H1 (cell line): ENCODE results near the gene FRK. TPM values are rescaled to one million over a fixed set of nuclear protein-coding genes. Genes with fewer than 3 reads are reported as not detected.
"Not testable (repeated sequence)": the region's sequence is repeated elsewhere in the genome, so short reads cannot be mapped to it uniquely, and the experiment has no call there.

Experiments
- CTCF ChIA-PET: fragments of 300-600 bp; sonication (Branson Sonifier 250); formaldehyde crosslinking; loops from one replicate; lab custom pipeline; 2021; ENCODE audit not compliant: partially characterized antibody; lab: Charles Lee
- POLR2A ChIA-PET: fragments of 300-600 bp; sonication (Branson Sonifier 250); formaldehyde crosslinking; loops from one replicate; lab custom pipeline; 2021; ENCODE audit warnings: inconsistent platforms; ENCODE audit not compliant: partially characterized antibody; lab: Charles Lee
- DNase-seq, 2 experiments: peaks; one replicate each; pipeline versions ENCODE4 v3.0.0 to v3.0.0-alpha.2; 2010 to 2022; ENCODE audit warnings: low spot score in 2 of 2, low read depth in 1 of 2, mixed read lengths in 1 of 2
- FAIRE-seq: peaks from 2 replicates; lab custom pipeline; 2011; peaks lifted over from hg19 to GRCh38; lab: Jason Lieb, UNC
- H2AFZ ChIP-seq: 2 replicates; pipeline ENCODE4 v1.8.1; 2012; ENCODE audit warnings: low read length, inconsistent platforms
- H2AK5ac ChIP-seq: 2 replicates; pipeline ENCODE4 v1.6.1; 2013; ENCODE audit warnings: low read depth, low read length
- H2BK120ac ChIP-seq: replicated peaks from 2 replicates; pipeline ENCODE3; 2013; ENCODE audit warnings: low read depth, low read length, inconsistent platforms
- H2BK12ac ChIP-seq: 2 replicates; pipeline ENCODE4 v1.6.1; 2013; ENCODE audit warnings: low read depth, low read length
- H2BK15ac ChIP-seq: 2 replicates; pipeline ENCODE4 v1.6.1; 2013; ENCODE audit warnings: low read length
- H2BK20ac ChIP-seq: 2 replicates; pipeline ENCODE4 v1.6.1; 2013; ENCODE audit warnings: low read length
- H2BK5ac ChIP-seq: 2 replicates; pipeline ENCODE4 v1.6.1; 2013; ENCODE audit warnings: low read depth, low read length
- H3K14ac ChIP-seq: 2 replicates; pipeline ENCODE4 v1.6.1; 2013; ENCODE audit warnings: inconsistent platforms; ENCODE audit not compliant: insufficient read length
- H3K18ac ChIP-seq: 2 replicates; pipeline ENCODE4 v1.6.1; 2013; ENCODE audit warnings: low read length; ENCODE audit errors: extremely low read depth
- H3K23ac ChIP-seq: 2 replicates; pipeline ENCODE4 v1.6.1; 2013; ENCODE audit warnings: inconsistent platforms; ENCODE audit not compliant: insufficient read length
- H3K23me2 ChIP-seq: 2 replicates; pipeline ENCODE4 v1.6.1; 2013; ENCODE audit warnings: low read depth, low read length
- H3K27ac ChIP-seq: 2 replicates; pipeline ENCODE4 v1.6.1; 2011; ENCODE audit warnings: low read depth, low read length, inconsistent platforms
- H3K27me3 ChIP-seq, 4 experiments: replicated peaks in 1 of 4; 1 replicate in 1 of 4; 2 replicates in 3 of 4; pipeline versions ENCODE4 v1.6.1 to v1.8.1; 2011 to 2013; ENCODE audit warnings: low read length in 3 of 4, mild to moderate bottlenecking in 3 of 4, inconsistent platforms in 2 of 4, mixed read lengths in 2 of 4, moderate library complexity in 1 of 4; ENCODE audit not compliant: control insufficient read depth in 3 of 4, insufficient read depth in 3 of 4; ENCODE audit errors: extremely low read depth in 1 of 4
- H3K36me3 ChIP-seq, 4 experiments: 2 replicates each; pipeline versions ENCODE4 v1.6.1 to v1.8.1; 2011 to 2013; ENCODE audit warnings: mild to moderate bottlenecking in 4 of 4, low read length in 3 of 4, moderate library complexity in 2 of 4, control low read depth in 1 of 4, inconsistent platforms in 1 of 4; ENCODE audit not compliant: insufficient read depth in 4 of 4, control insufficient read depth in 2 of 4
- H3K4ac ChIP-seq: replicated peaks from 2 replicates; pipeline ENCODE3; 2013; ENCODE audit warnings: low read length, low read depth, mixed read lengths, inconsistent platforms; ENCODE audit not compliant: insufficient read length
- H3K4me1 ChIP-seq, 4 experiments: replicated peaks in 1 of 4; 1 replicate in 1 of 4; 2 replicates in 3 of 4; pipeline versions ENCODE4 v1.6.1 to v1.8.1; 2011 to 2013; ENCODE audit warnings: low read length in 3 of 4, inconsistent platforms in 2 of 4, mixed read lengths in 1 of 4; ENCODE audit not compliant: insufficient read depth in 4 of 4, control insufficient read depth in 3 of 4
- H3K4me2 ChIP-seq, 2 experiments: 2 replicates each; pipeline versions ENCODE4 v1.6.1 to v1.8.1; 2011 to 2013; ENCODE audit warnings: low read depth in 2 of 2, low read length in 2 of 2, control low read depth in 1 of 2, inconsistent platforms in 1 of 2, mild to moderate bottlenecking in 1 of 2; ENCODE audit not compliant: insufficient read depth in 1 of 2
- H3K4me3 ChIP-seq, 4 experiments: fragments of 200-600, 300-600 bp in 1 of 4; sonication (generic), shearing (Covaris generic), sonication (Bioruptor Twin) in 1 of 4; 2 replicates each; pipeline versions ENCODE4 v1.5.1 to v1.8.1; 2011 to 2016; ENCODE audit warnings: low read length in 4 of 4, low read depth in 3 of 4, control low read depth in 2 of 4, inconsistent platforms in 2 of 4, mild to moderate bottlenecking in 2 of 4, mixed read lengths in 1 of 4, moderate library complexity in 1 of 4; ENCODE audit not compliant: insufficient read depth in 2 of 4; ENCODE audit errors: extremely low read depth in 1 of 4
- H3K56ac ChIP-seq: replicated peaks from 2 replicates; pipeline ENCODE3; 2013; ENCODE audit warnings: low read depth, mild to moderate bottlenecking, mixed read lengths, low read length, inconsistent platforms; ENCODE audit not compliant: insufficient read length
- H3K79me1 ChIP-seq: 2 replicates; pipeline ENCODE4 v1.6.1; 2013; ENCODE audit warnings: low read depth, low read length, control low read depth
- H3K79me2 ChIP-seq, 2 experiments: 2 replicates each; pipeline versions ENCODE4 v1.6.1 to v1.8.1; 2012 to 2013; ENCODE audit warnings: low read length in 2 of 2, mild to moderate bottlenecking in 2 of 2, inconsistent platforms in 1 of 2; ENCODE audit not compliant: insufficient read depth in 2 of 2, control insufficient read depth in 1 of 2
- H3K9ac ChIP-seq, 4 experiments: replicated peaks in 1 of 4; 1 replicate in 1 of 4; 2 replicates in 3 of 4; pipeline versions ENCODE4 v1.6.1 to v1.8.1; 2011 to 2013; ENCODE audit warnings: low read depth in 3 of 4, low read length in 3 of 4, control low read depth in 2 of 4, mild to moderate bottlenecking in 2 of 4, moderate library complexity in 2 of 4, inconsistent platforms in 1 of 4; ENCODE audit errors: extremely low read depth in 1 of 4
- H3K9me3 ChIP-seq, 2 experiments: 2 replicates each; pipeline versions ENCODE4 v1.6.1 to v1.8.1; 2012 to 2013; ENCODE audit warnings: mild to moderate bottlenecking in 2 of 2, moderate library complexity in 2 of 2, control low read depth in 1 of 2, inconsistent platforms in 1 of 2, low read depth in 1 of 2, low read length in 1 of 2, mixed read lengths in 1 of 2; ENCODE audit not compliant: insufficient read depth in 2 of 2
- H4K20me1 ChIP-seq, 2 experiments: replicated peaks in 1 of 2; 2 replicates each; pipeline versions ENCODE3 to v1.8.1; 2011 to 2013; ENCODE audit warnings: inconsistent platforms in 2 of 2, low read length in 2 of 2, mild to moderate bottlenecking in 1 of 2; ENCODE audit not compliant: insufficient read depth in 2 of 2, control insufficient read depth in 1 of 2
- H4K5ac ChIP-seq: 2 replicates; pipeline ENCODE4 v1.6.1; 2013; ENCODE audit warnings: low read length, low read depth, mixed read lengths, inconsistent platforms; ENCODE audit not compliant: insufficient read length
- H4K8ac ChIP-seq: 2 replicates; pipeline ENCODE4 v1.8.0; 2013; ENCODE audit warnings: mild to moderate bottlenecking, moderate library complexity, low read length, inconsistent platforms; ENCODE audit not compliant: insufficient read depth; ENCODE audit errors: extremely low read depth
- H4K91ac ChIP-seq: replicated peaks from 2 replicates; pipeline ENCODE3; 2013; ENCODE audit warnings: low read length, mixed read lengths, inconsistent platforms; ENCODE audit not compliant: insufficient read length
- polyA plus RNA-seq, 7 experiments: library from polyadenylated mRNA; depleted of rRNA in 3 of 7; stranded (reverse) in 5 of 7; unstranded in 2 of 7; fragments of >200 nt in 5 of 7; fragments of 200-250 nt in 2 of 7; gene quantifications; 1 replicate in 5 of 7; 2 replicates in 1 of 7; 4 replicates in 1 of 7; pipeline versions ENCODE4 v1.2.1 to v1.2.3, GENCODE V29; 2011 to 2013; ENCODE audit warnings: missing spikeins in 2 of 7, mixed read lengths in 2 of 7
- total RNA-seq: library from RNA; stranded (reverse); fragmentation: NEBNext Ultra II Directional; extraction: Animal tissue kit (Norgen Biotek cat#: 25700); gene quantifications from 2 replicates; pipeline ENCODE4 v1.2.1, GENCODE V29; 2021

Gene FRK
- total and polyA plus RNA-seq, 2 of the 8 experiments (the other 6 are each of a cell fraction or from before 2014, with no cell fraction given) = 0.11 to 0.24 TPM

DNA sequence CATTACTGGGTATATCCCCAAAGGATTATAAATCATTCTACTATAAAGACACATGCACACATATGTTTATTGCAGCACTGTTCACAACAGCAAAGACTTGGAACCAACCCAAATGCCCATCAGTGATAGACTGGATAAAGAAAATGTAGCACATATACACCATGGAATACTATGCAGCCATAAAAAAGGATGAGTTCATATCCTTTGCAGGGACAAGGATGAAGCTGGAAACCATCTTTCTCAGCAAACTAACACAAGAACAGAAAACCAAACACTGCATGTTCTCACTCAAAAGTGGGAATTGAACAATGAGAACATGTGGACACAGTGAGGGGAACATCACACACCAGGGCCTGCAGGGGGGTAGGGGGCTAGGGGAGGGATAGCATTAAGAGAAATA is 14.4 kb downstream of the FRK start:
- H3K18ac ChIP-seq, H4K8ac ChIP-seq, H2AK5ac ChIP-seq, FAIRE-seq, POLR2A ChIA-PET, H3K27me3 ChIP-seq, H3K9ac ChIP-seq, H3K9me3 ChIP-seq, H2BK5ac ChIP-seq, H2BK15ac ChIP-seq, H3K14ac ChIP-seq, H4K5ac ChIP-seq, H3K23me2 ChIP-seq, DNase-seq, H2BK120ac ChIP-seq, H3K79me1 ChIP-seq, H2BK20ac ChIP-seq, H4K91ac ChIP-seq, H3K4me2 ChIP-seq, H3K23ac ChIP-seq, H3K79me2 ChIP-seq, H3K36me3 ChIP-seq, H2BK12ac ChIP-seq, H3K4me1 ChIP-seq, H3K56ac ChIP-seq, H3K4ac ChIP-seq, CTCF ChIA-PET, H3K4me3 ChIP-seq, H2AFZ ChIP-seq, H3K27ac ChIP-seq, H4K20me1 ChIP-seq: not testable (repeated sequence)
